ENCODE measurements around the gene PMPCA.

GRCh38 chr9:136429075-136429628, 18.7 kb downstream of the PMPCA start:
- TF ChIP-seq, protein P1, sequence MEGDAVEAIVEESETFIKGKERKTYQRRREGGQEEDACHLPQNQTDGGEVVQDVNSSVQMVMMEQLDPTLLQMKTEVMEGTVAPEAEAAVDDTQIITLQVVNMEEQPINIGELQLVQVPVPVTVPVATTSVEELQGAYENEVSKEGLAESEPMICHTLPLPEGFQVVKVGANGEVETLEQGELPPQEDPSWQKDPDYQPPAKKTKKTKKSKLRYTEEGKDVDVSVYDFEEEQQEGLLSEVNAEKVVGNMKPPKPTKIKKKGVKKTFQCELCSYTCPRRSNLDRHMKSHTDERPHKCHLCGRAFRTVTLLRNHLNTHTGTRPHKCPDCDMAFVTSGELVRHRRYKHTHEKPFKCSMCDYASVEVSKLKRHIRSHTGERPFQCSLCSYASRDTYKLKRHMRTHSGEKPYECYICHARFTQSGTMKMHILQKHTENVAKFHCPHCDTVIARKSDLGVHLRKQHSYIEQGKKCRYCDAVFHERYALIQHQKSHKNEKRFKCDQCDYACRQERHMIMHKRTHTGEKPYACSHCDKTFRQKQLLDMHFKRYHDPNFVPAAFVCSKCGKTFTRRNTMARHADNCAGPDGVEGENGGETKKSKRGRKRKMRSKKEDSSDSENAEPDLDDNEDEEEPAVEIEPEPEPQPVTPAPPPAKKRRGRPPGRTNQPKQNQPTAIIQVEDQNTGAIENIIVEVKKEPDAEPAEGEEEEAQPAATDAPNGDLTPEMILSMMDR (IDR thresholded peaks at IDR 0.05 in 2 of 3, conservative IDR thresholded peaks at IDR 0.05 in 1 of 3; ENCODE audit: borderline replicate concordance in 1 of 3, insufficient read depth in 1 of 3, low read depth in 2 of 3, low read length in 2 of 3), result no peak
- TF ChIP-seq POLR2A (IDR thresholded peaks at IDR 0.05; ENCODE audit: borderline replicate concordance, extremely low read depth, insufficient read depth, insufficient read length), result no peak
- TF ChIP-seq FOSL1 (IDR thresholded peaks at IDR 0.05; ENCODE audit: low read depth), result no peak
